Measurements from ENCODE around the gene COL24A1.
"Not testable (repeated sequence)": the region's sequence is repeated elsewhere in the genome, so short reads cannot be mapped to it uniquely, and the experiment has no call there.

COL24A1 gene

GRCh38 chr1:86119214-86119764 lies 37.3 kb downstream of the COL24A1 start:
- Mint-ChIP-seq H3K9me3 (ENCODE audit: low read depth) (no peaks in the 10 kb centered on the region), H3K27me3 (no peaks in the 10 kb centered on the region), H3K4me1 (ENCODE audit: low read depth) (no peaks in the 10 kb centered on the region), H3K27ac (no peak overlapping the region), H3K36me3 (no peaks in the 10 kb centered on the region), H3K4me3 (no peak overlapping the region)

GRCh38 chr1:86114816-86115400 lies 41.7 kb downstream of the COL24A1 start:
- Mint-ChIP-seq H3K36me3 (no peaks in the 10 kb centered on the region), H3K9me3 (ENCODE audit: low read depth) (no peaks in the 10 kb centered on the region), H3K27me3 (no peaks in the 10 kb centered on the region), H3K4me3 (no peak overlapping the region), H3K27ac (no peak overlapping the region), H3K4me1 (ENCODE audit: low read depth) (no peaks in the 10 kb centered on the region)

GRCh38 chr1:86114236-86114635 lies 42.3 kb downstream of the COL24A1 start:
- Mint-ChIP-seq H3K4me1 (ENCODE audit: low read depth) (no peaks in the 10 kb centered on the region), H3K9me3 (ENCODE audit: low read depth) (no peaks in the 10 kb centered on the region), H3K27ac (no peak overlapping the region), H3K27me3 (no peaks in the 10 kb centered on the region), H3K36me3 (no peaks in the 10 kb centered on the region), H3K4me3 (no peak overlapping the region)

- not testable (repeated sequence) for H3K4me1 Mint-ChIP-seq (ENCODE audit: low read depth); H3K27me3 Mint-ChIP-seq; H3K4me3 Mint-ChIP-seq; H3K9me3 Mint-ChIP-seq (ENCODE audit: low read depth); H3K36me3 Mint-ChIP-seq; H3K27ac Mint-ChIP-seq
Measured at GRCh38 chr1:86111590-86111989, 45.0 kb downstream of the COL24A1 start.

GRCh38 chr1:86110451-86111129 lies 46.0 kb downstream of the COL24A1 start:
- no peaks in the 10 kb centered on the region for H3K27me3 Mint-ChIP-seq
- no peaks in the 10 kb centered on the region for H3K36me3 Mint-ChIP-seq
- H3K9me3 Mint-ChIP-seq (ENCODE audit: low read depth): no peaks in the 10 kb centered on the region
- H3K4me3 Mint-ChIP-seq: no peak overlapping the region
- H3K27ac Mint-ChIP-seq: no peak overlapping the region
- H3K4me1 Mint-ChIP-seq (ENCODE audit: low read depth): no peaks in the 10 kb centered on the region

GRCh38 chr1:86105533-86105866 lies 51.1 kb downstream of the COL24A1 start:
- no peak overlapping the region for H3K4me3 Mint-ChIP-seq
- H3K4me1 Mint-ChIP-seq (ENCODE audit: low read depth): no peaks in the 10 kb centered on the region
- no peaks in the 10 kb centered on the region for H3K36me3 Mint-ChIP-seq
- H3K9me3 Mint-ChIP-seq (ENCODE audit: low read depth): no peaks in the 10 kb centered on the region
- no peaks in the 10 kb centered on the region for H3K27me3 Mint-ChIP-seq
- no peak overlapping the region for H3K27ac Mint-ChIP-seq

- Mint-ChIP-seq H3K4me3 (no peak overlapping the region), H3K36me3 (no peaks in the 10 kb centered on the region), H3K9me3 (ENCODE audit: low read depth) (no peaks in the 10 kb centered on the region), H3K4me1 (ENCODE audit: low read depth) (no peaks in the 10 kb centered on the region), H3K27me3 (no peaks in the 10 kb centered on the region), H3K27ac (no peak overlapping the region)
Measured at GRCh38 chr1:86104606-86105532, 51.7 kb downstream of the COL24A1 start.

- Mint-ChIP-seq H3K4me1 (ENCODE audit: low read depth) (no peaks in the 10 kb centered on the region), H3K9me3 (ENCODE audit: low read depth) (no peaks in the 10 kb centered on the region), H3K27me3 (peaks cover 1% of the 10 kb centered on the region), H3K36me3 (no peaks in the 10 kb centered on the region), H3K27ac (no peak overlapping the region), H3K4me3 (no peak overlapping the region)
Measured at GRCh38 chr1:86101616-86102015, 55.0 kb downstream of the COL24A1 start.

- Mint-ChIP-seq H3K27me3 (peaks cover 1% of the 10 kb centered on the region), H3K27ac (no peak overlapping the region), H3K9me3 (ENCODE audit: low read depth) (no peaks in the 10 kb centered on the region), H3K4me1 (ENCODE audit: low read depth) (no peaks in the 10 kb centered on the region), H3K36me3 (no peaks in the 10 kb centered on the region), H3K4me3 (no peak overlapping the region)
Measured at GRCh38 chr1:86100401-86100800, 56.2 kb downstream of the COL24A1 start.

GRCh38 chr1:86089765-86090164 lies 66.8 kb downstream of the COL24A1 start:
- no peaks in the 10 kb centered on the region for H3K36me3 Mint-ChIP-seq
- H3K4me3 Mint-ChIP-seq: no peak overlapping the region
- H3K27me3 Mint-ChIP-seq: no peaks in the 10 kb centered on the region
- H3K27ac Mint-ChIP-seq: no peak overlapping the region
- H3K4me1 Mint-ChIP-seq (ENCODE audit: low read depth): no peaks in the 10 kb centered on the region
- H3K9me3 Mint-ChIP-seq (ENCODE audit: low read depth): peaks cover 3% of the 10 kb centered on the region

GRCh38 chr1:86085741-86086409 lies 70.7 kb downstream of the COL24A1 start:
- no peaks in the 10 kb centered on the region for H3K4me1 Mint-ChIP-seq (ENCODE audit: low read depth)
- no peaks in the 10 kb centered on the region for H3K36me3 Mint-ChIP-seq
- H3K27me3 Mint-ChIP-seq: no peaks in the 10 kb centered on the region
- H3K27ac Mint-ChIP-seq: no peak overlapping the region
- no peaks in the 10 kb centered on the region for H3K9me3 Mint-ChIP-seq (ENCODE audit: low read depth)
- no peak overlapping the region for H3K4me3 Mint-ChIP-seq

GRCh38 chr1:86084998-86085397 lies 71.6 kb downstream of the COL24A1 start:
- Mint-ChIP-seq H3K4me3 (no peak overlapping the region), H3K36me3 (no peaks in the 10 kb centered on the region), H3K27ac (no peak overlapping the region), H3K27me3 (no peaks in the 10 kb centered on the region), H3K4me1 (ENCODE audit: low read depth) (no peaks in the 10 kb centered on the region), H3K9me3 (ENCODE audit: low read depth) (no peaks in the 10 kb centered on the region)

- no peaks in the 10 kb centered on the region for H3K9me3 Mint-ChIP-seq (ENCODE audit: low read depth)
- no peaks in the 10 kb centered on the region for H3K27me3 Mint-ChIP-seq
- H3K4me3 Mint-ChIP-seq: no peak overlapping the region
- no peaks in the 10 kb centered on the region for H3K4me1 Mint-ChIP-seq (ENCODE audit: low read depth)
- no peak overlapping the region for H3K27ac Mint-ChIP-seq
- no peaks in the 10 kb centered on the region for H3K36me3 Mint-ChIP-seq
Measured at GRCh38 chr1:86082183-86082582, 74.4 kb downstream of the COL24A1 start.

- not testable (repeated sequence) for H3K4me3 Mint-ChIP-seq; H3K27me3 Mint-ChIP-seq; H3K27ac Mint-ChIP-seq; H3K36me3 Mint-ChIP-seq; H3K9me3 Mint-ChIP-seq (ENCODE audit: low read depth); H3K4me1 Mint-ChIP-seq (ENCODE audit: low read depth)
Measured at GRCh38 chr1:86072474-86072873, 84.1 kb downstream of the COL24A1 start.

- H3K27me3 Mint-ChIP-seq; H3K27ac Mint-ChIP-seq; H3K9me3 Mint-ChIP-seq (ENCODE audit: low read depth); H3K4me3 Mint-ChIP-seq; H3K36me3 Mint-ChIP-seq; H3K4me1 Mint-ChIP-seq (ENCODE audit: low read depth): not testable (repeated sequence)
Measured at GRCh38 chr1:86071870-86072269, 84.7 kb downstream of the COL24A1 start.
